ENCODE results near the gene TSHZ1.

Gene TSHZ1

GRCh38 chr18:75226286-75226955 lies 15.8 kb downstream of the TSHZ1 start:
- ChIA-PET POLR2A (no interaction called here), CTCF (interaction anchor here (0.7 kb wide), 1 partner anchor 1188 kb away, joined by 8 read pairs; no protein-coding TSS in a partner anchor)
- TF ChIP-seq PKNOX1 (IDR thresholded peaks at IDR 0.05) (peak; percentile 80), NFRKB (IDR thresholded peaks at IDR 0.05) (no peak), ELF4 (IDR thresholded peaks at IDR 0.05) (no peak)
- no peak for DNase-seq (ENCODE audit: extremely low spot score)

- DNase-seq (ENCODE audit: extremely low spot score), result no peak
- POLR2A ChIA-PET, result no interaction called here
- CTCF ChIA-PET, result no interaction called here
- TF ChIP-seq ZNF384 (IDR thresholded peaks at IDR 0.05), result no peak
Measured at GRCh38 chr18:75226956-75227316, 16.3 kb downstream of the TSHZ1 start.

GRCh38 chr18:75227535-75228296 lies 17.1 kb downstream of the TSHZ1 start:
- no peak for DNase-seq (ENCODE audit: extremely low spot score)
- TF ChIP-seq PKNOX1 (IDR thresholded peaks at IDR 0.05) (peak; percentile 65), LEF1 (IDR thresholded peaks at IDR 0.05; ENCODE audit: borderline replicate concordance) (no peak)
- ChIA-PET CTCF (no interaction called here), POLR2A (no interaction called here)

- TF ChIP-seq PKNOX1 (IDR thresholded peaks at IDR 0.05) (no peak), SUZ12 (IDR thresholded peaks at IDR 0.05) (no peak), FOXK2 (IDR thresholded peaks at IDR 0.05) (no peak), ARNT (IDR thresholded peaks at IDR 0.05) (no peak), NFRKB (IDR thresholded peaks at IDR 0.05) (no peak), CTBP1 (IDR thresholded peaks at IDR 0.05; ENCODE audit: borderline replicate concordance) (no peak), ZNF384 (IDR thresholded peaks at IDR 0.05) (no peak), SP1 (IDR thresholded peaks at IDR 0.05) (no peak), LEF1 (IDR thresholded peaks at IDR 0.05; ENCODE audit: borderline replicate concordance) (no peak), BHLHE40 (IDR thresholded peaks at IDR 0.05; ENCODE audit: borderline replicate concordance) (no peak), TARDBP (IDR thresholded peaks at IDR 0.05) (no peak), ELF4 (IDR thresholded peaks at IDR 0.05) (no peak), FOXA1 (IDR thresholded peaks at IDR 0.05) (no peak), L3MBTL2 (conservative IDR thresholded peaks at IDR 0.05) (no peak), HDGF (IDR thresholded peaks at IDR 0.05; ENCODE audit: borderline replicate concordance) (no peak), FOXM1 (IDR thresholded peaks at IDR 0.05; ENCODE audit: borderline replicate concordance) (no peak)
- CTCF ChIA-PET, result interaction anchor here (0.6 kb wide), 1 partner anchor 17 kb away, joined by 4 read pairs; no protein-coding TSS in a partner anchor
- no peak for DNase-seq (ENCODE audit: extremely low spot score)
Measured at GRCh38 chr18:75228967-75229366, 18.4 kb downstream of the TSHZ1 start.

GRCh38 chr18:75229437-75229836 lies 18.8 kb downstream of the TSHZ1 start:
- TF ChIP-seq ARNT (IDR thresholded peaks at IDR 0.05) (no peak), CTBP1 (IDR thresholded peaks at IDR 0.05; ENCODE audit: borderline replicate concordance) (no peak), HDGF (IDR thresholded peaks at IDR 0.05; ENCODE audit: borderline replicate concordance) (no peak), SUZ12 (IDR thresholded peaks at IDR 0.05) (no peak), TARDBP (IDR thresholded peaks at IDR 0.05) (no peak), L3MBTL2 (conservative IDR thresholded peaks at IDR 0.05) (no peak), ZNF384 (IDR thresholded peaks at IDR 0.05) (no peak), SP1 (IDR thresholded peaks at IDR 0.05) (no peak), FOXA1 (IDR thresholded peaks at IDR 0.05) (no peak), ELF4 (IDR thresholded peaks at IDR 0.05) (no peak), BHLHE40 (IDR thresholded peaks at IDR 0.05; ENCODE audit: borderline replicate concordance) (no peak), NFRKB (IDR thresholded peaks at IDR 0.05) (no peak), LEF1 (IDR thresholded peaks at IDR 0.05; ENCODE audit: borderline replicate concordance) (no peak), PKNOX1 (IDR thresholded peaks at IDR 0.05) (no peak), FOXM1 (IDR thresholded peaks at IDR 0.05; ENCODE audit: borderline replicate concordance) (no peak), FOXK2 (IDR thresholded peaks at IDR 0.05) (no peak)
- POLR2A ChIA-PET, result no interaction called here
- DNase-seq (ENCODE audit: extremely low spot score), result no peak
- CTCF ChIA-PET, result no interaction called here

More at GRCh38 chr18:75228967-75229366, 18.4 kb downstream of the TSHZ1 start:
- POLR2A ChIA-PET, result no interaction called here

Data from HEK293T (cell line).